Neural progenitor cell (in vitro differentiated cells): ENCODE data around the gene STIM1.

Source experiments
- EZH2 ChIP-seq: fragments of 200-600 bp; sonication (generic); IDR thresholded peaks from 2 replicates; pipeline ENCODE4 v1.6.1; 2017; ENCODE audit warnings: antibody characterized with exemption, mild to moderate bottlenecking, moderate library complexity
- TF ChIP-seq, protein P1 (sequence below): fragments of 200-600 bp; sonication (generic); IDR thresholded peaks from 2 replicates; pipeline ENCODE4 v1.5.1; 2017; ENCODE audit warnings: antibody characterized with exemption, mild to moderate bottlenecking

DNA sequence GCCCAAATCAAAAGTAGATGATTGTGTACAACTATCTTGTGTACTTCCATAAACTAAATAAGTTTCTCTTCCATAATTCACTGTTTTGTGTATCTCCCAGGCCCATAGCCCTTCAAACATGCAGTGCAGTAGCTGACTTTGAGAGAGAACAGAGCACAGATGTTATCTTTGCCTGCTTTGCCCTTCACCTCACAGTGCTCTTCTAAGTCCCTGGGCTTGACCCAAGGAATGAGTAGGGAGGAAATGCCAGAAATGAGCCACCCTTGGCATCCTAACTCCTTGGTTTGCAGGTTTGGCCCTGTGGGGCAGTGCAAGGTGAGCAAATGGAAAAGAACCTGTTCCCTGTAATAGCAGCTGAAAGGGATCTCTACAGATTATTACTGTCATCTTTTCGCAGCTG, 79.2 kb downstream of the STIM1 start:
- TF ChIP-seq, protein P1, sequence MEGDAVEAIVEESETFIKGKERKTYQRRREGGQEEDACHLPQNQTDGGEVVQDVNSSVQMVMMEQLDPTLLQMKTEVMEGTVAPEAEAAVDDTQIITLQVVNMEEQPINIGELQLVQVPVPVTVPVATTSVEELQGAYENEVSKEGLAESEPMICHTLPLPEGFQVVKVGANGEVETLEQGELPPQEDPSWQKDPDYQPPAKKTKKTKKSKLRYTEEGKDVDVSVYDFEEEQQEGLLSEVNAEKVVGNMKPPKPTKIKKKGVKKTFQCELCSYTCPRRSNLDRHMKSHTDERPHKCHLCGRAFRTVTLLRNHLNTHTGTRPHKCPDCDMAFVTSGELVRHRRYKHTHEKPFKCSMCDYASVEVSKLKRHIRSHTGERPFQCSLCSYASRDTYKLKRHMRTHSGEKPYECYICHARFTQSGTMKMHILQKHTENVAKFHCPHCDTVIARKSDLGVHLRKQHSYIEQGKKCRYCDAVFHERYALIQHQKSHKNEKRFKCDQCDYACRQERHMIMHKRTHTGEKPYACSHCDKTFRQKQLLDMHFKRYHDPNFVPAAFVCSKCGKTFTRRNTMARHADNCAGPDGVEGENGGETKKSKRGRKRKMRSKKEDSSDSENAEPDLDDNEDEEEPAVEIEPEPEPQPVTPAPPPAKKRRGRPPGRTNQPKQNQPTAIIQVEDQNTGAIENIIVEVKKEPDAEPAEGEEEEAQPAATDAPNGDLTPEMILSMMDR, result no peak
- TF ChIP-seq EZH2, result no peak
